Epithelial cell of esophagus (primary cell): ENCODE data around the gene P2RX1.

ENCODE experiments used
- DNase-seq: peaks from one replicate; pipeline ENCODE4 v3.0.0; 2010; ENCODE audit warnings: low read depth
- H3K4me3 ChIP-seq: 2 replicates; pipeline ENCODE4 v1.5.1; 2011; ENCODE audit warnings: mild to moderate bottlenecking, low read length, control low read depth
- TF ChIP-seq, protein P1 (sequence below): IDR thresholded peaks from 2 replicates; pipeline ENCODE4 v1.5.1; 2011; ENCODE audit warnings: low read depth, mild to moderate bottlenecking, low read length, control low read depth, inconsistent platforms; ENCODE audit not compliant: insufficient read depth; ENCODE audit errors: missing control alignments

The P2RX1 gene

DNA sequence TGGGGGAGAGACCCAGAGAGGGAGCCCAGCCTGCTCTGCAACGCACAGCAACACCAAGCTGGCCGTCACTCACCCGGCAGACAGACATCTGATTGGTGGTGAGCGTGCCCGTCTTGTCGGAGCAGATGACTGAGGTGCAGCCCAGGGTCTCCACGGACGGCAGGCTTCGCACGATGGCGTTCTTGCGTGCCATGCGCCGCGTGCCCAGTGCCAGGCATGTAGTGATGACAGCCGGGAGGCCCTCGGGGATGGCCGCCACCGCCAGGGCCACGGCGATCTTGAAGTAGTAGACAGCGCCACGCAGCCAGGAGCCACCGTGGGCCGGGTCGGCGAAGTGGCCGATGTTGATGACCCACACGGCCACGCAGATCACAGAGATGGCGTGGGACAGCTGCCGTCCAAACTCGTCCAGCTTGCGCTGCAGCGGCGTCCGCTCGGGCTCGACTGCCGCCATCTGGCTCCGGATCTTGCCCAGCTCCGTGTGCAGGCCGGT, 31.1 kb upstream of the P2RX1 start:
- no peak for DNase-seq
- TF ChIP-seq, protein P1, sequence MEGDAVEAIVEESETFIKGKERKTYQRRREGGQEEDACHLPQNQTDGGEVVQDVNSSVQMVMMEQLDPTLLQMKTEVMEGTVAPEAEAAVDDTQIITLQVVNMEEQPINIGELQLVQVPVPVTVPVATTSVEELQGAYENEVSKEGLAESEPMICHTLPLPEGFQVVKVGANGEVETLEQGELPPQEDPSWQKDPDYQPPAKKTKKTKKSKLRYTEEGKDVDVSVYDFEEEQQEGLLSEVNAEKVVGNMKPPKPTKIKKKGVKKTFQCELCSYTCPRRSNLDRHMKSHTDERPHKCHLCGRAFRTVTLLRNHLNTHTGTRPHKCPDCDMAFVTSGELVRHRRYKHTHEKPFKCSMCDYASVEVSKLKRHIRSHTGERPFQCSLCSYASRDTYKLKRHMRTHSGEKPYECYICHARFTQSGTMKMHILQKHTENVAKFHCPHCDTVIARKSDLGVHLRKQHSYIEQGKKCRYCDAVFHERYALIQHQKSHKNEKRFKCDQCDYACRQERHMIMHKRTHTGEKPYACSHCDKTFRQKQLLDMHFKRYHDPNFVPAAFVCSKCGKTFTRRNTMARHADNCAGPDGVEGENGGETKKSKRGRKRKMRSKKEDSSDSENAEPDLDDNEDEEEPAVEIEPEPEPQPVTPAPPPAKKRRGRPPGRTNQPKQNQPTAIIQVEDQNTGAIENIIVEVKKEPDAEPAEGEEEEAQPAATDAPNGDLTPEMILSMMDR, result no peak
- H3K4me3 ChIP-seq, result no peak overlapping the region

DNA sequence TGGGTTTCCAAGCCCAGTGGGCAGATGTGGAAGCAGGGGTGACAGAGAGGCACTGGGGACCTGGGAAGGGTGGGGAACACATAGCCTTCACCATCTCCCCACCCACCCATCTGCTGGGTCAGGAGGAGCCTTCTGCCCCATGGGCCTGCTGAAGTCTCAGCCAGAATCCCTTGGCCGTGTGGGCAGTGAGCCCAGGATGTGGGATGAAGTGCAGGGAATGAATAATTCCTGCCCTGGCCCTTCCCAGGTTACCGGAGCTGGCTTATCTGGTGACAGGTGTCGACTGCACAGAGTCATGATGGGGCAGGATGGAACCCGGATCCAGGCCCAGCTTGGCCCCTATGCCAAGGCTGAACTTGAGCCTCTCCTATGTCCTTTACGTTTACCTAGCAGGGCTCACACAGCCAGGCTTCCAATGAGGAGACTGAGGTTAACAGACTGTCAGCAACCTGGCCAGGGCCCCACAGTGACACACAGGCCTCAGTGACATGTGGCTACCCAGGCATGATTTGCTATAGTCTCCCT, 30.5 kb upstream of the P2RX1 start:
- H3K4me3 ChIP-seq, result no peak overlapping the region
- no peak for DNase-seq
- TF ChIP-seq, protein P1, result no peak

DNA sequence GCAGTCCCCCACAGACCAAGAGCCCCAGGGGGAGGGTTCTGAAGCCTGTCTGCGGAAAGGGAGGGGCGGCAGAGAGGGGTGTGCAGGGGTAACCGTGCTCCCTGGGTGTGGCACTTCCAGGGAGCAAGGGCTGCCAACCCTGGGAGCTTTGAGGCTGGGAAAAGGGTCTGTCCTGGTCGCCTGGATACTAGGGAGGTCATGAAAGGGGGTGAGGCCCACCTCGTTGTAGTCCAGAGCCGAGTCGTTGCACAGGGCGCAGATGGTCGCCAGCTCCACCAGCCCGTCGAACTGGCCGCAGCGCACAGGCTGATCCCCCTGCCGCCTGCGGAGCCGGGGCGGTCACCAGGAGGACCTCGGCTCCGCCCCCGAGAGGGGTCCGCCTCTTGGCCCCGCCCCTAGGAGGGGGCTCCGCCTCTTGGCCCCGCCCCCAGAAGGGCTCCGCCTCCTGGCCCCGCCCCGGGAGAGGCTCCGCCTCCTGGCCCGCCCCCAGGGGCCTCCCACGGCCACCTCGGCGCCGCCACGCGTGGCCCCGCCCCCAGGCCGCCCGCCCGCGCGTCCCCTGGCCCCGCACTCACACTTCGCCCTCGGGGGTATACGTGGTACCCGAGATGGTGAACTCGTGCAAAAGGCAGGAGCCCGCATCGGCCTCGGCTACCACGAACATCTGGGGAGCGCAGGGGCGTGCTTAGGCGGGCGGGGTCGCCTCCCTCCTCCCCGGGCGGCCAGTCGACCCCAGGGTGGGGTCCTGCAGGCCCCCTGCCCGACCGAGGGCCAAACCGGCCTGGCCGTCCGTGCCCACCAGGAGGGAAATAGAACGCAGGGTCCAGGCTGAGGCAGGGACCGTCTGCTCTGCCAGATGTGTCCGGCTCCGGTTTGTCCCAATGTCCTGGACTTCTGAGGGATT, 28.5 kb upstream of the P2RX1 start:
- TF ChIP-seq, protein P1, result no peak
- DNase-seq, result peak; percentile 57
- no peak overlapping the region for H3K4me3 ChIP-seq

DNA sequence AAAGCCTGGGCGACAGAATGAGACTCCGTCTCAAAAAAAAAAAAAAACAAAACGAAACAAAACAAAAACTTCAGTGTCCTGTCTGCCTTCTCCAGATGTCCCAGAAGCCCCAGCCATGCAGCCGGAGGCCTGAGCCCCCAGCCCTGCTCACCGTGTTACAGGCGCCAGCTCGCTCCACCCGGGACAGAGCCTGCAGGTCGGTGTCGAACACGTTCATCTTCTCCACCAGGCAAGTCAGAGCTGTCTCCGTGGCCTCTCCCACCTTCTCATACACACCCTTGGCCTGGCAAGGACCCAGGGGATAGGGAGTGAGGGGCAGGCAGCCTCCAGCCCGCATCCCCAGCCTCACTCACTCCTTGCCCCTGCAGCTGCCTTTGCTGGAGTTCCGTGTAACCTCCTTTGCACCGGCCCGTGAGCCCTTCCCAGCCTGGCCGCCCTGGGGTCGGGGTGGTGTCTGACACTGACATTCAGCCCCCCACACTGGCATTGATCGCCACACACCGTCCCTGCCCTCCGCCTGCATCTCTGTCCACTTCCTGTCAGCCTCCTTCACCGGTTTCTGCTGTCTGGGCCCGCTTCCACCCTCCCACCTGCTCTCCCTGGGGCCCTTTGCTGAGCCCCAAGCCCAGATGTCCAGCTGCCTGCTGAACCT, 27.1 kb upstream of the P2RX1 start:
- TF ChIP-seq, protein P1, result no peak
- DNase-seq, result no peak
- H3K4me3 ChIP-seq, result no peak overlapping the region

DNA sequence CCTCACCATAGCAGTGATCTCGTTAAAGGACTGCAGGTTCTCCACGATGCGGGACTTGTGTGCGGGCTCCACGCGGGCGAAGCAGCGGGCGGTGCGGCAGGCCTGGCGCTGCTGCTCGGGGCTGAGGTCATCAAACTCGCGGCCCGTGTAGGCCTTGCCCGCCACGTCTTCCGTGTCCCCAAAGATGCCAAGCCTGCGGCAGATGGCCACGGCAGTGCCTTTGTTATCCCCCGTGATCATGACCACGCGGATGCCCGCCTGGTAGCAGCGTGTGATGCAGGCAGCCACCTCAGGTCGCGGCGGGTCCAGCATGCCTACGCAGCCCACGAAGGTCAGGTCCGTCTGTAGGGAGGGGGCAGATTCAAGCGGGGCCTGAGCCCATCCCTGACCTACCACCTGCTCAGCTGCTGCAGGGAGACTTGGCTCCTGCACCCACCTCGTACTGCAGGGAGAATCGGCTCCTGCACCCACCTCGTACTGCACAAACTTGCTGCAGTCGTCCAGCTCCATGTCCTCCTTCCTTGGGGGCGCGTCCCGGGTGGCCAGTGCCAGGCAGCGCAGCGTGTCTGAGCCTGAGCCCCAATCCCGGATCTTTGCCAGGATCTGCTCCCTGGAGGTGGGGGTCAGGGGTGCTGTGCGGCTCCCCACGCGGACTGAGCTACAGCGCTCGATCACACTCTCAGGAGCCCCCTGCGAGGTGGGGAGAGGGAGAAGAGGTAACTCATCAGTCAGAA, 24.9 kb upstream of the P2RX1 start:
- TF ChIP-seq, protein P1, result no peak
- H3K4me3 ChIP-seq, result no peak overlapping the region
- DNase-seq, result no peak

DNA sequence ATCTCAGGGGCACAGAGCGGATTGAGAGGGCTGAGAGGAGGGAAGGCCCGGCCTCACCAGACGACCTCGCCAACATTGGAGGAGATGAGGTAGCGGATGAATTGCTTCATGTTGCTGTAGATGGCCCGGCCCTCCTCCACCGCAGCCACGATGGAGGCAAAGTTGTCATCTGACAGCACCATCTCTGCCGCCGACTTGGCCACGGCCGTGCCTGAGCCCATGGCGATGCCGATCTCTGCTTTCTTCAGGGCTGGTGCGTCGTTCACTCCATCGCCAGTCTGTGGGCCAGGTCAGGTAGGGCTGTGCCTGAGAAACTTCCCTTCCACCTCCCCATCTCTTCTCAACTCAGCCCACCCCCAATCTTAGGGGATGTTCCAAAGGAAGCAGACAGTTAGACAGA, 21.1 kb upstream of the P2RX1 start:
- TF ChIP-seq, protein P1, result no peak
- H3K4me3 ChIP-seq, result no peak overlapping the region

More for the DNA sequence above, 21.1 kb upstream of the P2RX1 start:
- no peak for DNase-seq
